MG63 (cell line): ENCODE results near the gene KEL. TPM values are rescaled to one million over a fixed set of nuclear protein-coding genes. Genes with fewer than 3 reads are reported as not detected.

Experiments used
- DNase-seq: peaks from one replicate; pipeline ENCODE4 v3.0.0-alpha.2; 2020
- H3K27me3 ChIP-seq: fragments of 250-450 bp; sonication (Bioruptor Pico); 2 replicates; pipeline ENCODE4 v1.5.1; 2020; ENCODE audit warnings: mild to moderate bottlenecking, moderate library complexity
- H3K36me3 ChIP-seq: fragments of 250-450 bp; sonication (Bioruptor Pico); 2 replicates; pipeline ENCODE4 v1.5.1; 2020; ENCODE audit warnings: mild to moderate bottlenecking, moderate library complexity
- H3K4me3 ChIP-seq: fragments of 250-450 bp; sonication (Bioruptor Pico); 2 replicates; pipeline ENCODE4 v1.5.1; 2020; ENCODE audit warnings: mild to moderate bottlenecking, moderate library complexity
- H3K9me3 ChIP-seq: fragments of 250-450 bp; sonication (Bioruptor Pico); 2 replicates; pipeline ENCODE4 v1.5.1; 2020; ENCODE audit warnings: mild to moderate bottlenecking, moderate library complexity
- total RNA-seq: library from RNA; depleted of rRNA; stranded (reverse); fragments of >200 nt; shearing (Covaris generic); gene quantifications from 2 replicates; pipeline ENCODE4 v1.2.3, GENCODE V29; 2014; ENCODE audit warnings: low replicate concordance

Gene KEL
- total RNA-seq, 1 experiment from 2014 or later, result not detected

- no peaks in the 10 kb centered on the region for H3K36me3 ChIP-seq
- H3K9me3 ChIP-seq, result no peaks in the 10 kb centered on the region
- no peak overlapping the region for H3K4me3 ChIP-seq
- DNase-seq, result no peak
- H3K27me3 ChIP-seq, result no peaks in the 10 kb centered on the region
These were observed 7.0 kb upstream of the KEL start for GRCh38 chr7:142969183-142969582.

GRCh38 chr7:142968229-142968628 is 6.1 kb upstream of the KEL start:
- H3K36me3 ChIP-seq, result no peaks in the 10 kb centered on the region
- H3K9me3 ChIP-seq, result no peaks in the 10 kb centered on the region
- no peak for DNase-seq
- H3K4me3 ChIP-seq, result no peak overlapping the region
- H3K27me3 ChIP-seq, result no peaks in the 10 kb centered on the region

- Histone ChIP-seq H3K27me3 (no peaks in the 10 kb centered on the region), H3K9me3 (no peaks in the 10 kb centered on the region), H3K36me3 (no peaks in the 10 kb centered on the region), H3K4me3 (no peak overlapping the region)
- peak; percentile 10 for DNase-seq
These were observed 2.5 kb upstream of the KEL start for GRCh38 chr7:142964502-142965246.

GRCh38 chr7:142963993-142964392 is 1.8 kb upstream of the KEL start:
- H3K4me3 ChIP-seq, result no peak overlapping the region
- no peak for DNase-seq
- H3K27me3 ChIP-seq, result no peaks in the 10 kb centered on the region
- no peaks in the 10 kb centered on the region for H3K9me3 ChIP-seq
- H3K36me3 ChIP-seq, result no peaks in the 10 kb centered on the region

GRCh38 chr7:142962991-142963390 is 828 bp upstream of the KEL start:
- no peaks in the 10 kb centered on the region for H3K27me3 ChIP-seq
- no peaks in the 10 kb centered on the region for H3K9me3 ChIP-seq
- H3K36me3 ChIP-seq, result no peaks in the 10 kb centered on the region
- no peak overlapping the region for H3K4me3 ChIP-seq
- no peak for DNase-seq

- no peaks in the 10 kb centered on the region for H3K27me3 ChIP-seq
- H3K4me3 ChIP-seq, result no peak overlapping the region
- no peaks in the 10 kb centered on the region for H3K9me3 ChIP-seq
- no peaks in the 10 kb centered on the region for H3K36me3 ChIP-seq
- DNase-seq, result no peak
These were observed 579 bp downstream of the KEL start for GRCh38 chr7:142961595-142961972.

GRCh38 chr7:142960955-142961512 is 1.1 kb downstream of the KEL start:
- no peak for DNase-seq
- H3K9me3 ChIP-seq, result no peaks in the 10 kb centered on the region
- H3K36me3 ChIP-seq, result no peaks in the 10 kb centered on the region
- H3K27me3 ChIP-seq, result no peaks in the 10 kb centered on the region
- H3K4me3 ChIP-seq, result no peak overlapping the region

GRCh38 chr7:142959202-142959601 is 3.0 kb downstream of the KEL start:
- H3K36me3 ChIP-seq, result no peaks in the 10 kb centered on the region
- no peak overlapping the region for H3K4me3 ChIP-seq
- DNase-seq, result no peak
- H3K9me3 ChIP-seq, result no peaks in the 10 kb centered on the region
- no peaks in the 10 kb centered on the region for H3K27me3 ChIP-seq

- no peaks in the 10 kb centered on the region for H3K27me3 ChIP-seq
- H3K9me3 ChIP-seq, result no peaks in the 10 kb centered on the region
- H3K36me3 ChIP-seq, result no peaks in the 10 kb centered on the region
- no peak overlapping the region for H3K4me3 ChIP-seq
- no peak for DNase-seq
These were observed 4.4 kb downstream of the KEL start for GRCh38 chr7:142957723-142958122.

GRCh38 chr7:142956951-142957623 is 5.1 kb downstream of the KEL start:
- Histone ChIP-seq H3K27me3 (no peaks in the 10 kb centered on the region), H3K9me3 (no peaks in the 10 kb centered on the region), H3K4me3 (no peak overlapping the region), H3K36me3 (no peaks in the 10 kb centered on the region)
- no peak for DNase-seq

- H3K9me3 ChIP-seq, result no peaks in the 10 kb centered on the region
- no peak for DNase-seq
- H3K4me3 ChIP-seq, result no peak overlapping the region
- H3K36me3 ChIP-seq, result no peaks in the 10 kb centered on the region
- no peaks in the 10 kb centered on the region for H3K27me3 ChIP-seq
These were observed 7.4 kb downstream of the KEL start for GRCh38 chr7:142954680-142955268.

GRCh38 chr7:142950235-142950634 is 11.9 kb downstream of the KEL start:
- no peaks in the 10 kb centered on the region for H3K36me3 ChIP-seq
- H3K27me3 ChIP-seq, result no peaks in the 10 kb centered on the region
- no peak overlapping the region for H3K4me3 ChIP-seq
- no peak for DNase-seq
- no peaks in the 10 kb centered on the region for H3K9me3 ChIP-seq

GRCh38 chr7:142948603-142949002 is 13.6 kb downstream of the KEL start:
- H3K9me3 ChIP-seq, result no peaks in the 10 kb centered on the region
- no peaks in the 10 kb centered on the region for H3K36me3 ChIP-seq
- no peak overlapping the region for H3K4me3 ChIP-seq
- H3K27me3 ChIP-seq, result no peaks in the 10 kb centered on the region
- no peak for DNase-seq

- Histone ChIP-seq H3K36me3 (no peaks in the 10 kb centered on the region), H3K9me3 (no peaks in the 10 kb centered on the region), H3K4me3 (no peak overlapping the region), H3K27me3 (no peaks in the 10 kb centered on the region)
- DNase-seq, result no peak
These were observed 17.2 kb downstream of the KEL start for GRCh38 chr7:142945001-142945400.

GRCh38 chr7:142943706-142944268 is 18.4 kb downstream of the KEL start:
- H3K4me3 ChIP-seq, result no peak overlapping the region
- no peaks in the 10 kb centered on the region for H3K36me3 ChIP-seq
- no peak for DNase-seq
- no peaks in the 10 kb centered on the region for H3K9me3 ChIP-seq
- H3K27me3 ChIP-seq, result no peaks in the 10 kb centered on the region

GRCh38 chr7:142942746-142943145 is 19.4 kb downstream of the KEL start:
- H3K9me3 ChIP-seq, result no peaks in the 10 kb centered on the region
- H3K27me3 ChIP-seq, result no peaks in the 10 kb centered on the region
- no peak for DNase-seq
- H3K4me3 ChIP-seq, result no peak overlapping the region
- H3K36me3 ChIP-seq, result no peaks in the 10 kb centered on the region

- Histone ChIP-seq H3K4me3 (no peak overlapping the region), H3K36me3 (no peaks in the 10 kb centered on the region), H3K9me3 (no peaks in the 10 kb centered on the region), H3K27me3 (no peaks in the 10 kb centered on the region)
- DNase-seq, result no peak
These were observed 20.6 kb downstream of the KEL start for GRCh38 chr7:142941541-142941940.
